ENCODE data around the gene CAV1.

Gene CAV1

GRCh38 chr7:116565981-116566380, 41.1 kb downstream of the CAV1 start:
- no peak overlapping the region for H3K27ac ChIP-seq
- H3K4me3 ChIP-seq, result no peak overlapping the region
- no peak for TF ChIP-seq CTCF (IDR thresholded peaks at IDR 0.05)
- DNase-seq (ENCODE audit: low spot score), result no peak

- TF ChIP-seq CTCF (IDR thresholded peaks at IDR 0.05), result no peak
These were observed 41.8 kb downstream of the CAV1 start for GRCh38 chr7:116566666-116567065.

GRCh38 chr7:116569737-116570136, 44.9 kb downstream of the CAV1 start:
- no peak for TF ChIP-seq CTCF (IDR thresholded peaks at IDR 0.05)
- H3K27ac ChIP-seq, result no peak overlapping the region
- DNase-seq (ENCODE audit: low spot score), result no peak
- H3K4me3 ChIP-seq, result no peak overlapping the region

More at GRCh38 chr7:116566666-116567065, 41.8 kb downstream of the CAV1 start:
- H3K27ac ChIP-seq, result no peak overlapping the region
- DNase-seq (ENCODE audit: low spot score), result no peak
- no peak overlapping the region for H3K4me3 ChIP-seq

- Histone ChIP-seq H3K4me3 (no peak overlapping the region), H3K27ac (peak overlapping the region; percentile 19 to 32)
- no peak for TF ChIP-seq CTCF (IDR thresholded peaks at IDR 0.05)
- no peak for DNase-seq (ENCODE audit: low spot score)
These were observed 45.5 kb downstream of the CAV1 start for GRCh38 chr7:116570306-116570705.

- TF ChIP-seq CTCF (IDR thresholded peaks at IDR 0.05), result no peak
- Histone ChIP-seq H3K4me3 (no peak overlapping the region), H3K27ac (peak overlapping the region in 1 of 2 donors; percentile 32)
- no peak for DNase-seq (ENCODE audit: low spot score)
These were observed 46.2 kb downstream of the CAV1 start for GRCh38 chr7:116571037-116571436.

GRCh38 chr7:116571552-116571951, 46.7 kb downstream of the CAV1 start:
- H3K4me3 ChIP-seq, result no peak overlapping the region
- no peak overlapping the region for H3K27ac ChIP-seq
- no peak for DNase-seq (ENCODE audit: low spot score)
- TF ChIP-seq CTCF (IDR thresholded peaks at IDR 0.05), result no peak

- TF ChIP-seq CTCF (IDR thresholded peaks at IDR 0.05), result no peak
- Histone ChIP-seq H3K27ac (no peak overlapping the region), H3K4me3 (no peak overlapping the region)
- DNase-seq (ENCODE audit: low spot score), result no peak
These were observed 47.2 kb downstream of the CAV1 start for GRCh38 chr7:116572036-116572435.

Measured in coronary artery (tissue), 2 donors.